HepG2 (cell line): ENCODE results near the gene MYADML2. TPM values are rescaled to one million over a fixed set of nuclear protein-coding genes. Genes with fewer than 3 reads are reported as not detected.

Experiments
- ATAC-seq: fragments of 200-7000 bp; cut with Tn5 transposase; 3 replicates; pipeline ENCODE4 v1.9.1; 2020; ENCODE audit warnings: mild to moderate bottlenecking, moderate library complexity
- BruUV-seq: library from RNA; stranded (reverse); fragments of 400-500 nt; replicated peaks from 2 replicates; lab custom pipeline; 2021; lab: Mats Ljungman, UMichigan
- CTCF ChIA-PET: fragments of 300-600 bp; formaldehyde crosslinking; extraction: SDS; loops from one replicate; lab custom pipeline; 2021; ENCODE audit warnings: low total read pairs, inconsistent platforms, low intra/inter-chr PET ratio; lab: Yijun Ruan, JAX
- POLR2A ChIA-PET: fragments of 350-600 bp; sonication (Branson Sonifier 250); formaldehyde crosslinking; loops from one replicate; lab custom pipeline; 2020; ENCODE audit warnings: antibody characterized with exemption, inconsistent platforms; lab: Yijun Ruan, JAX
- DNase-seq: peaks from one replicate; pipeline ENCODE4 v3.0.0-alpha.2; 2015; ENCODE audit warnings: low spot score
- FAIRE-seq: peaks from 3 replicates; lab custom pipeline; 2011; peaks lifted over from hg19 to GRCh38; lab: Jason Lieb, UNC
- H2AFZ ChIP-seq: one replicate; pipeline ENCODE4 v1.6.1; 2011; ENCODE audit warnings: low read length, inconsistent platforms
- H3K27ac ChIP-seq: fragments of 300-600 bp; 3 replicates; pipeline ENCODE4 v1.8.0; 2011; ENCODE audit warnings: mixed run types, mild to moderate bottlenecking, mixed read lengths, low read length, inconsistent platforms; ENCODE audit not compliant: insufficient read depth; ENCODE audit errors: extremely low read length
- H3K27me3 ChIP-seq, 2 experiments: fragments of 200-600 bp in 1 of 2; 2 replicates in 1 of 2; 3 replicates in 1 of 2; pipeline versions ENCODE4 v1.6.0 to v1.8.0; 2011; ENCODE audit warnings: low read length in 2 of 2, mild to moderate bottlenecking in 2 of 2, moderate library complexity in 2 of 2, inconsistent platforms in 1 of 2; ENCODE audit not compliant: insufficient read depth in 2 of 2, control insufficient read depth in 1 of 2
- H3K36me3 ChIP-seq, 2 experiments: fragments of 200-600 bp in 1 of 2; replicated peaks in 1 of 2; 2 replicates in 1 of 2; 3 replicates in 1 of 2; pipeline versions ENCODE4 v1.5.1 to v1.8.0; 2011; ENCODE audit warnings: low read length in 2 of 2, inconsistent platforms in 1 of 2; ENCODE audit not compliant: insufficient read depth in 2 of 2, control insufficient read depth in 1 of 2
- H3K4me1 ChIP-seq: 2 replicates; pipeline ENCODE4 v1.5.1; 2012; ENCODE audit warnings: low read length, inconsistent platforms; ENCODE audit not compliant: insufficient read depth
- H3K4me2 ChIP-seq: 2 replicates; pipeline ENCODE4 v1.6.0; 2011; ENCODE audit warnings: low read depth, low read length, inconsistent platforms
- H3K4me3 ChIP-seq, 3 experiments: fragments of 200-600 bp in 1 of 3; sonication (generic), shearing (Covaris generic) in 1 of 3; replicated peaks in 1 of 3; 2 replicates each; pipeline ENCODE4 v1.5.1; 2011 to 2016; ENCODE audit warnings: low read length in 3 of 3, inconsistent platforms in 2 of 3, low read depth in 2 of 3, mild to moderate bottlenecking in 2 of 3, control low read depth in 1 of 3, mixed read lengths in 1 of 3; ENCODE audit not compliant: insufficient read depth in 1 of 3
- H3K79me2 ChIP-seq: one replicate; pipeline ENCODE4 v1.6.1; 2011; ENCODE audit warnings: low read length, inconsistent platforms; ENCODE audit not compliant: insufficient read depth
- H3K9ac ChIP-seq: 2 replicates; pipeline ENCODE4 v1.6.0; 2011; ENCODE audit warnings: mild to moderate bottlenecking, low read depth, low read length, inconsistent platforms; ENCODE audit not compliant: insufficient read depth
- H3K9me3 ChIP-seq: 2 replicates; pipeline ENCODE4 v1.5.1; 2012; ENCODE audit warnings: mild to moderate bottlenecking, low read length
- H4K20me1 ChIP-seq: 2 replicates; pipeline ENCODE4 v1.6.0; 2011; ENCODE audit warnings: inconsistent platforms, mild to moderate bottlenecking, low read length, moderate library complexity; ENCODE audit not compliant: insufficient read depth
- ATRX ChIP-seq: sonication (generic); formaldehyde crosslinking; IDR thresholded peaks from 2 replicates; pipeline ENCODE4 v1.4.0; 2020; ENCODE audit warnings: missing genetic modification reagents, borderline replicate concordance
- DZIP1 ChIP-seq: sonication (generic); formaldehyde crosslinking; IDR thresholded peaks from 2 replicates; pipeline ENCODE4 v1.5.0; 2020; ENCODE audit warnings: mild to moderate bottlenecking, missing genetic modification reagents
- ETV6 ChIP-seq: sonication (generic); formaldehyde crosslinking; conservative IDR thresholded peaks from 2 replicates; pipeline ENCODE4 v1.4.0; 2020; ENCODE audit warnings: missing genetic modification reagents
- RORA ChIP-seq: sonication (generic); formaldehyde crosslinking; IDR thresholded peaks from 2 replicates; pipeline ENCODE4 v1.5.0; 2020; ENCODE audit warnings: mild to moderate bottlenecking, missing genetic modification reagents, moderate library complexity
- SATB2 ChIP-seq: sonication (generic); formaldehyde crosslinking; IDR thresholded peaks from 2 replicates; pipeline ENCODE4 v1.5.0; 2020; ENCODE audit warnings: missing genetic modification reagents
- TRIM24 ChIP-seq: sonication (generic); formaldehyde crosslinking; IDR thresholded peaks from 2 replicates; pipeline ENCODE4 v1.8.0; 2022; ENCODE audit warnings: mild to moderate bottlenecking, missing genetic modification reagents
- ZBTB44 ChIP-seq: sonication (generic); formaldehyde crosslinking; IDR thresholded peaks from 2 replicates; pipeline ENCODE4 v1.4.0; 2020; ENCODE audit warnings: missing genetic modification reagents
- ZEB1 ChIP-seq: IDR thresholded peaks from 2 replicates; pipeline ENCODE4 v1.6.1; 2012; ENCODE audit warnings: mild to moderate bottlenecking, low read depth, inconsistent platforms; ENCODE audit not compliant: insufficient replicate concordance
- ZNF639 ChIP-seq: conservative IDR thresholded peaks from 2 replicates; pipeline ENCODE4 v1.6.1; 2018; ENCODE audit warnings: missing genetic modification reagents
- ZNF687 ChIP-seq: sonication (generic); formaldehyde crosslinking; IDR thresholded peaks from 2 replicates; pipeline ENCODE4 v1.5.1; 2020; ENCODE audit warnings: mild to moderate bottlenecking, missing genetic modification reagents, moderate library complexity
- ZNF790 ChIP-seq: sonication (generic); formaldehyde crosslinking; IDR thresholded peaks from 2 replicates; pipeline ENCODE4 v1.8.0; 2022; ENCODE audit warnings: missing genetic modification reagents, mild to moderate bottlenecking, borderline replicate concordance
- WGBS: methylation state at CpG from one replicate; pipeline ENCODE4 v1.1.6; 2017; ENCODE audit warnings: low lambda C conversion rate; 5-methylcytosine and 5-hydroxymethylcytosine counted together
- in situ Hi-C: cut with HindIII; loops from 2 replicates; pipeline ENCODE4 v1.10.0; 2017; ENCODE audit warnings: low pct_unique_long_range_greater_than_20kb; ENCODE audit not compliant: extremely low pct_ligation_motif_present
- intact Hi-C: fragments of 100-400 bp; cut with micrococcal nuclease; formaldehyde crosslinking; loops from one replicate; pipeline ENCODE4 v1.10.0; 2022; ENCODE audit not compliant: unreplicated experiment
- polyA plus RNA-seq, 8 experiments: library from polyadenylated mRNA; depleted of rRNA in 3 of 8; stranded (reverse) in 7 of 8; unstranded in 1 of 8; fragments of >200 nt; fragmentation: Illumina TruSeq in 4 of 8; extraction: Trizol in 4 of 8; gene quantifications; 2 replicates each; pipeline versions ENCODE4 v1.2.1 to v1.2.3, GENCODE V29; 2011 to 2016; ENCODE audit warnings: low read depth in 4 of 8, missing spikeins in 1 of 8, mixed read lengths in 1 of 8; ENCODE audit not compliant: insufficient read depth in 1 of 8
- total RNA-seq, 5 experiments: library from RNA; depleted of rRNA; stranded (reverse); fragments of >200 nt; fragmentation: Illumina TruSeq; extraction: Trizol; gene quantifications; 2 replicates each; pipeline ENCODE4 v1.2.3, GENCODE V29; 2016; ENCODE audit warnings: low read depth in 1 of 5

MYADML2 gene
- total and polyA plus RNA-seq, 2 of the 13 experiments (the other 11 are each of a cell fraction or from before 2014, with no cell fraction given), result not detected

DNA sequence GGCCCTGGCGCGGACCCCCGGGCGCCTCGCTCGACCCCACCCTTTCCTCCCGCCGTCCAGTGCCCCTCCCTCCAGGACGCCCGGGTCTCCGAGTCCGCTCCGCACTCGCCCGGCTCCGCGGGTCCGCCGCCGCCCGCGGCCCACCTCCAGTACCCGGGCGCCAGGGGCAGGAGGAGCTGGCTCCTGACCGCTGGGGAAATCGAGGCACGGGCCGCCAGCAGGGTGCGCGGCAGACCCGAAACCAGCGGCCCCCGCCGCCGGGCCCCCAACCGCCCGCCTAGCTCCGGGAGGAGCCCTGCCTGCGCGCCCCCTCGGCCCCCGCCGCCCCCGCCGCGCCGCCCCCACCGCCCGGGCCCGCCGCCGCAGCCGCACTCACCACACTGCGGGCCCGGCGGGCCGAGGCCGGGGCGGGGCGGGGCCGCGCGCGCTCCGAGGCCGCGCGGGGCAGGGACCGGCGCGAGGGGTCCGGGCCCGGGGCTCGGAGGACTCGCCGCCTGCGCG, 19.8 kb downstream of the MYADML2 start (continued):
- TF ChIP-seq DZIP1, result no peak

DNA sequence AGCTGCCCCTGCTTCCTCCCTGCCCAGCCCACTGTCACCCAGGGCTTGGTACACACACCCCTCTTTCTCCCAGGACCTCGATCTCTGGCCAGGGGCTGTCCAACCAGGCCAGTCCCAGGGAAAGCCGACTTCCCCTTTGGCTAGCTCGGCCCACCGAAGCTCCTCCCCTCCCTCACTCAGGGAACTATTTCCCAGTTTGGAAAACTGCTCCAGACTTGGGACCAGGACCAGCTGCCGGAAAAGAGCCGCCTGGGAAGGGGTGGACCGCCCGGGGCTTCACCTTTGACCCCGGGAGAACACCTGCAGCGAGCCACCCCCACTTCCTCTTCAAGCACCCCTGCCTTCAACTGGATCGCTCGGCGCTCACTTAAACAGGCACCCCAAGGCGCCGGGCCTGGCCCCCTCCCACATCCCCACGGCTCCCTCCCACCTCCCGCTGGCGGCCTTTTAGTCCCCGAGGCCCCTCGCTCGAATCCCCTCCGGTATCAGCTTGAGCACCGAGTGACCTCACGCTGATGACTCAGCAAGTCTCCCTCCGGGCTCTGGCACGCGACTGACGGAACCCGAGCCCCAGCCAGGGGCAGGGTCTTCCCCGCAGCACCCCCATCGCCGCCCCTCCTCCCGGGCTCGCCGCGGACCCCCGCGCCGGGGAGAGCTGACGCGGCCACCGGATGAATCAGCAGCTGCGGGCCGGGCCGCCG, 20.4 kb downstream of the MYADML2 start:
- Histone ChIP-seq H3K9me3 (no peaks in the 10 kb centered on the region), H3K4me2 (peak overlapping the region; percentile 88), H3K36me3 (peaks cover 6 to 10% of the 10 kb centered on the region in 2 experiments; a peak in 4 of 5 replicates), H3K9ac (peak overlapping the region; percentile 91), H3K4me3 (peak overlapping the region; percentile 79 to 94 (median 91)), H3K4me1 (peaks cover 51% of the 10 kb centered on the region), H3K27ac (peak overlapping the region; percentile 92), H3K27me3 (no peaks in the 10 kb centered on the region), H4K20me1 (peaks cover 28% of the 10 kb centered on the region), H2AFZ (no peak overlapping the region), H3K79me2 (peaks cover 55% of the 10 kb centered on the region)
- FAIRE-seq, result peak; percentile 99
- in situ Hi-C loops, result no loop called here
- peak; percentile 96 for DNase-seq
- intact Hi-C loops, result loop anchor here (2.0 kb wide), 1 partner anchor 16 kb away; the partner anchor contains the start of gene PCYT2
- BruUV-seq, result TSS peak; percentile 48
- ChIA-PET POLR2A (interaction anchor here (0.7 to 6.1 kb wide), 29 partner anchors 10 to 316 kb away, joined by 3 to 71 read pairs (median 6); partner anchors contain the start of genes CENPX, DCXR, LRRC45 and MCRIP1), CTCF (no interaction called here)
- ATAC-seq, result peak; percentile 76
- 1% methylated on average over 30 of the region's 46 CpGs for WGBS
- TF ChIP-seq ATRX (CRISPR knock-in tag) (no peak), ZNF687 (CRISPR knock-in tag) (peak; percentile 93), TRIM24 (no peak), ETV6 (CRISPR knock-in tag) (no peak; the same call in 1 of the 2 replicates), ZBTB44 (CRISPR knock-in tag) (no peak), ZNF639 (peak; percentile 19; the same call in 1 of the 2 replicates), RORA (CRISPR knock-in tag) (no peak), ZEB1 (no peak), SATB2 (no peak), ZNF790 (CRISPR knock-in tag) (no peak)
